Stimulated activated CD8-positive, alpha-beta memory T cell treated with anti-CD3 and anti-CD28 coated beads, Interleukin-7, amount 100 ng/mL, for 24 hours (primary cell): ENCODE results near the gene RAB3D.
A peak's percentile ranks its signal among the peaks of the same experiment; 100 is the strongest.
"Not testable (repeated sequence)": the region's sequence is repeated elsewhere in the genome, so short reads cannot be mapped to it uniquely, and the experiment has no call there.

ENCODE experiments used
- DNase-seq: peaks from one replicate; pipeline ENCODE4 v3.0.0-alpha.2; 2020; ENCODE audit warnings: low read depth

RAB3D gene

DNA sequence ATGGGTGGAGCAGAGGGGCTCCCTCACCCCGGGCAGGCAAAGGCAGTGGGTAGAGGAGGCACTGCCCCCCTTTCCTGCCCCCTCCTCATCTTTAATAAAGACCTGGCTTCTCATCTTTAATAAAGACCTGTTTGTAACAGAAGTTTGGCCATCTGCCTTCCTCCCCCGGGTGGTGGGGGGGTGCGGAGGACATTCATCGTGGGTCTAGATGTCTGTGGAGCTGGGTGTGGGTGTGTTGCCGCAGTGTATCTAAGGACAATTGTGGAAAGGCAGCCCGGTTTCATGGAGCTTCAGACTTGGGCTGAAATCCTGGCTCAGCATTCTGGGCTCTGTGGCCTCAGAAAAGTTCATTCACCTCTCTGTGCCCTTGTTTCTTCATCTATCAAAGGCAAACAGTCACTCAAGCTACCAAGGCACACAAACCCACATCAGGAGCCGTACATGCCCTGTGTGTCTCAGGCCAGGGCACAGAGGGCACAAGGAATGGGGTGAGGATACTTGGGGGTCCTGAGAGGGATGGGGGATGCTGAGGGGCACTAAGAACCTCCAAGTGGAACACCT lies 26.2 kb upstream of the RAB3D start:
- no peak for DNase-seq

GRCh38 chr19:11364935-11365334 lies 25.5 kb upstream of the RAB3D start:
- no peak for DNase-seq

DNA sequence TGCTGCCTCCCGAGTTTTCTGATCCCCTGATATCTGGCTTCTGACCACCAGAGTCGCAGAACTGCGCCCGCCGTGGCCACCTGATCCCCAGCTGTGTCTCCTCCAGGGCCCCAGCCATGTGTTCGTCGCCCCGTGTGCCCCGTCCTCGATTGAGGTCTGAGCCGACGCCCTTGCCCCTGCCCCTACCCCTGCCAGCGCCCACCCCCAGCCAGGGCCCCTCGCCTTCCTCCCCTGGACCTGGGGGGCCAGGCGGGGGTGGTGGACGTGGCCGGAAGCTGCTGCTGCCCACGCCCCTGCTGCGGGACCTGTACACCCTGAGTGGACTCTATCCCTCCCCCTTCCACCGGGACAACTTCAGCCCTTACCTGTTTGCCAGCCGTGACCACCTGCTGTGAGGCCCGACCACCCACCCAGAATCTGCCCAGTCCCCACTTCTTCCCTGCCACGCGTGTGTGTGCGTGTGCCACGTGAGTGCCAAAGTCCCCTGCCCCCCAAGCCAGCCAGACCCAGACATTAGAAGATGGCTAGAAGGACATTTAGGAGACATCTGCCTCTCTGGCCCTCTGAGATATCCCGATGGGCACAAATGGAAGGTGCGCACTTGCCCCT lies 24.9 kb upstream of the RAB3D start:
- no peak for DNase-seq

DNA sequence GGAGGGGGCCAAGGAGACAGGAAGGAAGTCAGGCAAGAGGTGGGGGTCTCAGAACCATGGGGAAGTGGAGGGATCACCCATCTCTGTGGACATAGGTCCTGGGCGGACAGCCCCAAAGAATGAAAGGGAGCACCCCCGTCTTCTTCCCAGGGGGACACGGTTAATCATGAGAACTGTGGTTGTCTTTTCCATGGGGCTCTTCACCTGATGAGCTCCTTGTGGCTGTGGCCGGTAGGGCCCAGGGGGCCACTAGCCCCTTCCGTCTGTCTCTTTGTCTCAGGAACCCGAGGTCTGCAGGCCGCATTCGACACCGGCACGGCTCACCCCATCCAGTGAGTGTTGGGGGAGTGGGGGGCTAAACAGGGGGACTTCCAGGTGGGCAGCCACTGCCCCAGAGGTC lies 24.4 kb upstream of the RAB3D start:
- no peak for DNase-seq

GRCh38 chr19:11361771-11362731 lies 22.6 kb upstream of the RAB3D start:
- DNase-seq: no peak

DNA sequence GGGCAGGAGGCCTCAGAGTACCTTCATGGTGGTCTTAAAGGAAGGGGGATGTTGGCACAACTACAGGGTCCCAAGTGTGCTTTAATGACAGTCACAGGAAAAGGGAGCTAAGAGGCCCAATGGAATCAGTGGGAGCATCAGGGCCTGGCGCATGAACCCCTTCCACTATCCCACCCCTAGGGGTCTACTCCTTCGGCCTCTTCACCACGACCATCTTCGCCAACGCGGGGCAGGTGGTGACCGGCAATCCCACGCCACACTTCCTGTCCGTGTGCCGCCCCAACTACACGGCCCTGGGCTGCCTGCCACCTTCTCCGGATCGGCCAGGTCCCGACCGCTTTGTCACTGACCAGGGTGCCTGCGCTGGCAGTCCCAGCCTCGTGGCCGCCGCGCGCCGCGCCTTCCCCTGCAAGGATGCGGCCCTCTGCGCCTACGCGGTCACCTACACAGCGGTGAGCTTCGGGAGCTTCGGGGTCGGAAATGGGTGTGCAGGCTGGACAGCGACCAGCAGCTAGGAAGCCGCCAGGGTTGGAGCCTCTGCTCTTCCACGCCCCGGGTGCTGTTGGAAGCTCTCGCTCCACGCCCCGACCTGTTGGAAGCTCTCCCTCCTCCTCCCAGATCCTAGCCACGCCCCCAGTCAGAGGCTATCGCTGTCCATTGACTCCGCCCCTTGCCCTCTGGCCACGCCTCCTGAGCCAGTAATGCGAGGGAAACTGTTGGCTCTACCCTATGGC lies 21.7 kb upstream of the RAB3D start:
- DNase-seq: no peak

- DNase-seq: no peak
Measured at GRCh38 chr19:11359421-11359820, 20.0 kb upstream of the RAB3D start.

DNA sequence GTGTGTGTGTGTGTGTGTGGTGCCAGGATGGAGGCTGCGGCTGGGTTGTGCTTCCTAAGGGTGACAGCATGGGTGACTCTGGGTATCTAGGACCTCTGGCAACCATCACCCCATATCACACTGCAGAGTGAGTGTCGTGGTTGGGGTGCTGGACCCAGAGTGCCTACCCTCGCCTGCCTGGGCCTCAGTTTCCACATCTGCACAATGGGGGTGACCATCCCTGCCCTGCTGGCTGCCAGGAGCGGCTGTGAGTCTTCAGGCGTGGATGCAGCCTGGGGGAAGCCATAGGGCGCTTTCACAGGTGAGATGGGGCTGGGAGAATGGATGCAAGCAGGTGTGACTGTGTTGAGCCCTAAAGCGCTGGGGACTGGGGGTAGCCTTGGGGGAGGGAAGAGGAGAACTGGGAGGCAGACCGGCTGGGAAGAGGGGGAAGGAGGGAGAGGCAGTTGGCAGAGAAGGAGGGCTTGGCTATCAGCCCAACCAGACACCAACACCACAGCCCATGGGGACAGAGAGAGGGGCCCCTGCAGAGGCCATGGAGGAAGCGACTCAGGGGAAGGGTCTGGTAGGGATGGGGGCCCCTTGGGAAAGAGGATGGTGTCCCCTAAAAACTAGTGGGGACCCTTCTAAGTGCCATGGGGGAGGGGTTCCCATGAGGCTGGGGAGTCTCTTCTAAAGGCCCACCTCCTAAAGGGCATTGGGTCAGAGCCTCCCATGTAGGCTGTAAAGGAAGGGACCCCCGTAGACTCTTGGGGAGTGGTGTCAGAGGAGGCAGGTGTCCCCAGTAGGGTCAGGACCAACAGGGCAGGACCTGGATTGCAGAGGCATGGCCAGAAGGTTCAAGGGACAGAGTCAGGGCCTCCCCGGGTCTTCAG lies 17.5 kb upstream of the RAB3D start:
- DNase-seq: no peak

DNA sequence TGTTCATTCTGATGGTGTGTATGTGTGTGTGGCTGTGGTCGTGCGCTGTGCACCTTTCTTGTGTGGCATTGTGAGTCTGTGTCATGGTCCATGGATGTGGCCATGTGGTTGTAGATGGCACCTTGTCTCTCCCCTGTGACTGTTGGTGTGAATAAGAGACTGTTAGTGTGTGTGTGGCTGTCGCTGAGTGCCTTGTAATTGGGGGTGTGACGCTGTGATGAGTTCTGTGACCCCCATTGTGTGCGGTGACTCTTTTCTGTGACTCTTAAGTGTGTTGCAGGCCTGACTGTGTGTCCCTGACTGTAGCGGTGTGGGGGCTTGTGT lies 16.6 kb upstream of the RAB3D start:
- DNase-seq: no peak

GRCh38 chr19:11355160-11356073 lies 16.0 kb upstream of the RAB3D start, which contains the start of gene PLPPR2:
Gene PLPPR2 (plus strand): TSS chr19:11355432. CDS start chr19:11357674, 2,242 bp downstream.
- DNase-seq: peak; percentile 66

- not testable (repeated sequence) for DNase-seq
Measured at GRCh38 chr19:11354102-11354501, 14.6 kb upstream of the RAB3D start.

DNA sequence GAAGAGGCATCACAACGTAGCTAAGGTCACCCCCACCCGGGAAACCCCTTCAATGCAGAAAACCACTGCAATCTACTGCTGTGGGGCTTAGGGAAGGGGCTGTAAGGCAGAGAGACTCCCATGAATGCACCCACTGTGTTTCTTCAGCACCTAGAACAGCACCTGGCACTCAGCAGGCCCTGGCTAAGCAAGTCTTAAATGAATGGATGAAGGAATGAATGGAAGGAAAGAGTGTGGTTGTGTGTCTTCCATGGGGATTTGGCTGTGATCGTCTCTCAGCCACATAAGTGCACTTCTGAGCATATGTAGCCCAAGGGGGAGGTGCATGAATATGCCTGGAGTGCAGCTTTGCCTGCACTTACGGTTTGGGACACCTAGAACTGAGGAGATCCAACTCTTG lies 9.7 kb upstream of the RAB3D start:
- DNase-seq: no peak

DNA sequence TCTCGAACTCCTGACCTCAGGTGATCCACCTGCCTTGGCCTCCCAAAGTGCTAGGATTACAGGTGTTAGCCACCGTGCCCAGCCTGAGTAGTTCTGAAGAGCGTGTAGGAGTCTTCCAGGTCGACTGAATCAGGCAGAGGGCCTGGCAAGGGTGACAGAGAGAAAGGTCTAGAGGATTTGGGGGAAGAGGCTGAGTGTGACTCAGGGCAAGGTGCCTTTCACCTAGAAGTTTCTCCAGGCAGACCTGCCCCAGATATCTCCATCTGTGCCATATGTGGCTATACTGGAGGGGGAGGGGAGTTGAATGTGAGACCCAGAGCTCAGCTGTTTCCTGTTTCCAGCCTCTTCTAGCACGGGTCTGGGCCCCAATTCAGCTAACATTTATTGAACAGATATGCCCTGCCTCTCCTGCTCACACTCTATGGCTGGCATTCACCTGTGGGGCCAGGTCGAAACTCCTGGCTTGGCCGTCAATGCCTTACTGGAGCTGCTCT lies 8.1 kb upstream of the RAB3D start:
- no peak for DNase-seq

DNA sequence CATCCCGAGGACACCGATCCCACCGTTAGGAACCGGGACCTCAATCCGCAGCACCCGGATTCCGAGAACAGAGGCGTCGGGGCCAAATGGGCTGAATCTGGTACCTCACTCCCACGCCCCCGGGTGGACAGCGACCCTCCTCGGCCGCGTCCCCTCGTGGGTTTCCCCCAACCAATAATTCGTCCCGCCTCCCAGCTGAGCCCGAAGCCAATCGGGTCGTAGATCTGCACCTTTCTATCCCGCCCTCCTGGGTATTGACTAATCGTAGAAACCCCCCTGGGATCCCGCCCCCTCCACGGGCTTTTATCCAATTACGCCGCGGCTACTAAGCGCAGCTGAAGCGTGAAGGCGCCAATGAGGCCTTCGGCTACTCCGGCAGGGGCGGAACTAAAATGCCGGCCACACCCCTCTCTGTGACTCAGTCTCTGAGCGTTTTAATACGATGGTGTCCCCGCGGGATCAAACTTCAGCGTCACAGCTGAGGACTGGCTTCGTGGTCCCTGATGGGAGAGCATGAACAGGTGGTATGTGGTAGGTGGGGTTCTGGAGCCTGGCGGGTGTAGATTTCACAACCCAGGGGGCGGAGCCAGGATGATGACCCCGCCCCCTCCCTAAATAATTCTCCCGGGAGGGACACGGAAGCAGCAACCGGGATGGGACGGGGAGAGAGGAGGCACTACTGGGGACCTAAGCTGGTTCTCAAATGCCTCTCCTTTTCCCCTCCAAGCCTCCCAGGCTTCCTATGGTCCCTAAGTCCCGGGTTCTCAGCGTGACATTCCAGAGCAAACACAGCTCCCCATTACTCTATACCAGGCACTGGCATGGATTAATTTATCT lies 6.9 kb upstream of the RAB3D start, which contains the start of the genes CCDC159 and TMEM205:
CCDC159 (plus strand) TSS at position 416 of the 837 bp plus-strand sequence; CDS start at position 504, 88 bp downstream.
TMEM205 (minus strand) TSS at position 165 of the 837 bp plus-strand sequence. CDS start 649 bp downstream, outside the sequence.
- peak; percentile 96 for DNase-seq

DNA sequence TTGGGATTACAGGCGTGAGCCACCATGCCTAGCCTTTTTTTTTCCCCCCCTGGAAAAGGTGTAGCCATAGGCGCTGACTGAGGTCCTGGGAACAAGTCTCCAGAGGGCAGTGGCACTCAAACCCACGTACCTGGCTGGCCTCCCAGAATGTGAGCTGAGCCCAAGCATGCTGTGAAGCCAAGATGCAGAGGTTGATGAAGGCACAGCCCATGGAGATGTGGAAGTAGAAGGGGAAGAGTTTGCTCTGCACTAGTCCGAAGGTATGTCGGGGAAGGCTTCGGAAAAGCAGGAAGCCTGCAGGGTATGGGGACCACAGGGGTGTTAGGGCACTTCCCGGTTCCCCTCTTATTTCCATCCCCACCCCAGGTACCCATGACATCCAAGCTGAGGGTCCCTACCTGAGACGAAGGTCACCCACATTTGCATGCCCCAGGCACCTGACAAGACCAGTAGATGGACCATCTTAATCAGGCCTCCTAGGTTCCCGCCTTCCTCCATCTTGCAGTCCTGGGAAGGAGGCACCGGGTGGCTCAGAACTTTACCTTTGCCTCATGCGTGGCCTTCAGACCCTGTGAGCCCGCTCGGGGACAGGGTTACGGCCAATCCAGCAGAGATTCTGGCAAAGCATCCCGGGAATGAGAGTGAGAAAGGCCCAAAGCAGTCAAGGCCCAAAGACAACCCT lies 5.8 kb upstream of the RAB3D start:
- DNase-seq: no peak

DNA sequence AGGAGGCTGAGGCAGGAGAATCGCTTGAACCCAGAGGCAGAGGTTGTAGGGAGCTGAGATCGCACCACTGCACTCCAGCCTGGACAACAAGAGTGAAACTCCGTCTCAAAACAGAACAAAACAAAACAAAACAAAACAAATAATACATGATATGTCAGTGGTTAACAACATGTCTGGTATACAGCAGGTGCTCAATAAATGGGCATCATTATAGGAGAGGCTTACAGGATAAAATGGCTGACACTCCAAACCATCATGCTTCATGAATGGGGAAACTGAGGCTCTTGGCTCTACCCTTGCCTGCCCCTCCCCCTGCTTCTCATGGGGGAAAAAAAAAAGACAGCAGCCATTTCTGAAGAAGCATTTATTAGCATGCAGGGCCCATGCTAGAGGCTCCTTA lies 3.0 kb upstream of the RAB3D start:
- DNase-seq: no peak

DNA sequence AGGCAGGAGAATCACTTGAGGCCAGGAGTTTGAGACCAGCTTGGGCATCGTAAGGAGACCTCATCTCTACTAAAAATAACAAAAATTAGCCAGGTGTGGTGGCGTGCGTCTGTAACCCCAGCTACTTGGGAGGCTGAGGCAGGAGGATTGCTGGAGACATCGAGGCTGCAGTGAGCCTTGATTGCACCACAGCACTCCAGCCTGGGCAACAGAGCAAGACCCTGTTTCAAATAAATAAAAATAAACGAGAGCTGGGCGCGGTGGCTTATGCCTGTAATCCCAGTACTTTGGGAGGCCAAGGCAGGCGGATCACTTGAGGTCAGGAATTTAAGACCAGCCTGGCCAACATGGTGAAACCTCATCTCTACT lies 626 bp upstream of the RAB3D start:
- DNase-seq: not testable (repeated sequence)

DNA sequence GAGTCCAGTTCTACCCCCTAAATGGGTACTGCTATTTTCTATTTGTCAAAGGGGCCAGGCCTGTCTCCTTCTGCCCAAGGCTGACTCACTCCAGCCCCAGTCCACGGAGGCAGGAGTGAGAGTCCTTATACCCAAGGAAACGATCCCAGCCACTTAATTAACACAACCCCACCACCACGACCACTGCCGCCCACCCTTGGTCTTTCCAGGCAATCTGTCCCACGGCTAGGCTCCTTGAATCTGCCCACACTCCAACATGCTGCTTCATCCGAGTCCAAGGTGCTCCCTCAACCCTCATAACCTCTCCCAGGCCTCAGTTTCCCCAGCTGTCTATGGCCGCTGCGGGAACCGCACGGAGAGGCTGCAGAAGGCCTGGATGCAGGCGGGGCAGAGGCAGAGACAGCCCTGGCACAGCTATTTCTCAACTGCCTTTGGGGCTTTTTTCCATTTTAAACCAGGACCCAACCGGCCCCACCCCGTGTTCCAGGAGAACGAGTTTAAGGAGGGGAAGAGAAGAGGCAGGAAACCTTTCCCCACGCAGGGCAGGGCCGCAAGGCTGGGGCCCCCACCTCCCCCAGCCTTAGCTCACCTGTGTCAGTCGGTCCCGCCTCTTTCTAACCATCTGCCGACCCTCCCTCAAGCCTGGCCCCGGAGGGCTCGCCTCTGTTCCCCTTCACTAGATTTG lies 746 bp downstream of the RAB3D start:
- no peak for DNase-seq
